PC-9 (cell line): ENCODE results near the gene HEATR9.

Experiments used
- EZH2 ChIP-seq: fragments of 200-600 bp; sonication (generic); IDR thresholded peaks from 2 replicates; pipeline ENCODE4 v1.8.0; 2017; ENCODE audit warnings: antibody characterized with exemption, low read depth
- TF ChIP-seq, protein P1 (sequence below): fragments of 200-600 bp; sonication (generic); conservative IDR thresholded peaks from 2 replicates; pipeline ENCODE4 v1.6.1; 2017; ENCODE audit warnings: mixed run types, antibody characterized with exemption, mild to moderate bottlenecking, moderate library complexity

- TF ChIP-seq, protein P1, sequence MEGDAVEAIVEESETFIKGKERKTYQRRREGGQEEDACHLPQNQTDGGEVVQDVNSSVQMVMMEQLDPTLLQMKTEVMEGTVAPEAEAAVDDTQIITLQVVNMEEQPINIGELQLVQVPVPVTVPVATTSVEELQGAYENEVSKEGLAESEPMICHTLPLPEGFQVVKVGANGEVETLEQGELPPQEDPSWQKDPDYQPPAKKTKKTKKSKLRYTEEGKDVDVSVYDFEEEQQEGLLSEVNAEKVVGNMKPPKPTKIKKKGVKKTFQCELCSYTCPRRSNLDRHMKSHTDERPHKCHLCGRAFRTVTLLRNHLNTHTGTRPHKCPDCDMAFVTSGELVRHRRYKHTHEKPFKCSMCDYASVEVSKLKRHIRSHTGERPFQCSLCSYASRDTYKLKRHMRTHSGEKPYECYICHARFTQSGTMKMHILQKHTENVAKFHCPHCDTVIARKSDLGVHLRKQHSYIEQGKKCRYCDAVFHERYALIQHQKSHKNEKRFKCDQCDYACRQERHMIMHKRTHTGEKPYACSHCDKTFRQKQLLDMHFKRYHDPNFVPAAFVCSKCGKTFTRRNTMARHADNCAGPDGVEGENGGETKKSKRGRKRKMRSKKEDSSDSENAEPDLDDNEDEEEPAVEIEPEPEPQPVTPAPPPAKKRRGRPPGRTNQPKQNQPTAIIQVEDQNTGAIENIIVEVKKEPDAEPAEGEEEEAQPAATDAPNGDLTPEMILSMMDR = no peak
- TF ChIP-seq EZH2 = no peak
Observed at GRCh38 chr17:35808240-35808961, 60.3 kb downstream of the HEATR9 start.
